Measurements from ENCODE around the gene DEFB131A.
"Not testable (repeated sequence)": the region's sequence is repeated elsewhere in the genome, so short reads cannot be mapped to it uniquely, and the experiment has no call there.

- not testable (repeated sequence) for TF ChIP-seq MAFK (IDR thresholded peaks at IDR 0.05; ENCODE audit: partially characterized antibody); CTCF (IDR thresholded peaks at IDR 0.05)
These were observed 37.7 kb upstream of the DEFB131A start for GRCh38 chr4:9406491-9406890.

Measured in A549 (cell line).